HUES48 (cell line): ENCODE data around the gene GABRB1.
"Not testable (repeated sequence)": the region's sequence is repeated elsewhere in the genome, so short reads cannot be mapped to it uniquely, and the experiment has no call there.

Experiments used
- H3K27ac ChIP-seq: one replicate; pipeline ENCODE4 v1.7.0; 2013; ENCODE audit warnings: low read depth, low read length, inconsistent platforms
- H3K27me3 ChIP-seq: 2 replicates; pipeline ENCODE4 v1.6.1; 2013; ENCODE audit warnings: mild to moderate bottlenecking, low read length; ENCODE audit not compliant: control insufficient read depth, insufficient read depth
- H3K36me3 ChIP-seq: 2 replicates; pipeline ENCODE4 v1.6.1; 2013; ENCODE audit warnings: low read length; ENCODE audit not compliant: control insufficient read depth, insufficient read depth
- H3K4me1 ChIP-seq: 2 replicates; pipeline ENCODE4 v1.6.1; 2013; ENCODE audit warnings: mild to moderate bottlenecking, low read length; ENCODE audit not compliant: control insufficient read depth, insufficient read depth
- H3K4me3 ChIP-seq: 2 replicates; pipeline ENCODE4 v1.5.1; 2013; ENCODE audit warnings: mild to moderate bottlenecking, low read depth, low read length
- H3K9ac ChIP-seq: 2 replicates; pipeline ENCODE4 v1.6.1; 2013; ENCODE audit warnings: mild to moderate bottlenecking, low read depth, low read length, moderate library complexity
- H3K9me3 ChIP-seq: 2 replicates; pipeline ENCODE4 v1.6.1; 2013; ENCODE audit warnings: low read length; ENCODE audit not compliant: control insufficient read depth, insufficient read depth

GABRB1 gene

DNA sequence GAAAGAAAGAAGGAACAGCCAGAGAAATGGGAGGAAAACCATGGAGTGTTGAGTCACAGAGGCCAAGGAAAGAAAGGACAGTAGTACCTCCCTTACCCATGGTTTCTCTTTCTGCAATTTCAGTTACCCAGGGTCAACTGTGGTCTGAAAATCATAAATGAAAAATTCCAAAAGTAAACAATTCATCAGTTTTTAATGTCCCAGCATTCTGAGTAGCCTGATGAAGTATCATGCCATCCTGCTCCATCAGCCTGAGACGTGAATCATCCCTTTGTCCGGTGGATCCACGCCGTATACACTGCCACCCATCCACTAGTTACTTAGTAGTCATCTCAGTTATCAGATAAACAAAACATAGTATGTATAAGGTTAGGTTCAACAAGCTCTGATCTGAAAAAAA lies 318.0 kb downstream of the GABRB1 start:
- H3K4me3 ChIP-seq, result no peak overlapping the region
- no peaks in the 10 kb centered on the region for H3K4me1 ChIP-seq
- no peaks in the 10 kb centered on the region for H3K9me3 ChIP-seq
- H3K27ac ChIP-seq, result no peak overlapping the region
- H3K27me3 ChIP-seq, result no peaks in the 10 kb centered on the region
- H3K9ac ChIP-seq, result no peak overlapping the region
- H3K36me3 ChIP-seq, result no peaks in the 10 kb centered on the region

DNA sequence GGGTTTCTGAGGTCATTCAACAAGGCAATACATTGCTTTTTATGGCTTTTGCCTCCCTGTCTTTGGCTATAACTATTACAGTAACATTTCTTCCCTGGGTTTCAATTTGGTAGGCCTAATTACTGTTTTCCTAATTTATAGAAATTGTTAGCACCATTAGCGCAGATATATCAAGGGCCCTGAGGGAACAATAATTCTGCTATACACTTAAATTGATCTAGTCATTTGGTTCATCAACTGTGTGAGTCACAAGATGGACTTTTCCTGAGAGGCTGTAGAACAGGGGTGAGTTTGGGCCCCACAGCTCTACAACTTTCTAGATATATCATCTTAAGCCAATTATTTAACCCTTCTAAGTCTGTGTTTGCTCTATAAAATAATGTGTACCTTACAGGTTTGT lies 324.2 kb downstream of the GABRB1 start:
- H3K4me3 ChIP-seq, result no peak overlapping the region
- no peaks in the 10 kb centered on the region for H3K9me3 ChIP-seq
- H3K4me1 ChIP-seq, result no peaks in the 10 kb centered on the region
- no peaks in the 10 kb centered on the region for H3K27me3 ChIP-seq
- H3K27ac ChIP-seq, result no peak overlapping the region
- H3K36me3 ChIP-seq, result no peaks in the 10 kb centered on the region
- H3K9ac ChIP-seq, result no peak overlapping the region

DNA sequence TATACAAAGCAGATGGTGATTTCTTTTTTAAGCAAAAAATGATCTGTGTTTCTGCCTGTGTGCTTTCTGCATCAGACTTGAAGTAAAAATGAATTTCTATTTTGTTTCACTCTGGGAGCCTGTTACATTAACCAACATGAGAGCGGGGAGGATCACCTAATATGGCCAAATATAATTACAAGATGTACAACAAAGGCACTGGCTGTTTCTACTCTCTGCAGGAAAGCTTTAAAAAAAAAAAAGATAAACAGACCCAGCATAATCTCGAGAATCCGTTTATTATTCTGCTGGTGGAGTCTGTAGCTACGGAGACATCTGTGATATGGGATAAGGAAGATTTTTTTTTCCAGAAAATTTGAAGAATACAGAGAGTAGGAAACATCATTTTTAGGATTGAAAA lies 328.5 kb downstream of the GABRB1 start:
- no peaks in the 10 kb centered on the region for H3K36me3 ChIP-seq
- no peaks in the 10 kb centered on the region for H3K9me3 ChIP-seq
- H3K9ac ChIP-seq, result no peak overlapping the region
- no peak overlapping the region for H3K4me3 ChIP-seq
- no peaks in the 10 kb centered on the region for H3K27me3 ChIP-seq
- no peak overlapping the region for H3K27ac ChIP-seq
- H3K4me1 ChIP-seq, result no peaks in the 10 kb centered on the region

DNA sequence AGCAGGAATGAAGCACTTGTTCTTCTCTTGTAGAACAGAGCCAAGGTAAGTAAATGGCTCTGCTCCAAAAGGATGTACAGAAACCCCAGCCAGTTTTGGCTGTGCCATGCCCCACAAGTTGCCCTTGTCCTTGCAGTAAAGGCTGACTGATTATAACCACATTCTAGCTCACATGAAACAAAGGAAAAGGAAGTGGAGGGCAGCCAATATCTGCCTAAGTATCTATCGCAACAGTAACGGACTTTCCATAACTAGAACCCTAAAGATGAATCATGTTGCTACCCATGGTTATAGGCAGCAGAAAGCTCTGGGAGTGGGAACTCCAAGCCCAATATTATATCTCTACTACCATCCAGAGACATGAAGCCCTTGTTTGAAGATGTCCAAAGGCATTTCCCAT lies 336.4 kb downstream of the GABRB1 start:
- H3K36me3 ChIP-seq, result no peaks in the 10 kb centered on the region
- no peak overlapping the region for H3K9ac ChIP-seq
- H3K4me1 ChIP-seq, result no peaks in the 10 kb centered on the region
- H3K9me3 ChIP-seq, result no peaks in the 10 kb centered on the region
- no peak overlapping the region for H3K4me3 ChIP-seq
- no peak overlapping the region for H3K27ac ChIP-seq
- H3K27me3 ChIP-seq, result no peaks in the 10 kb centered on the region

DNA sequence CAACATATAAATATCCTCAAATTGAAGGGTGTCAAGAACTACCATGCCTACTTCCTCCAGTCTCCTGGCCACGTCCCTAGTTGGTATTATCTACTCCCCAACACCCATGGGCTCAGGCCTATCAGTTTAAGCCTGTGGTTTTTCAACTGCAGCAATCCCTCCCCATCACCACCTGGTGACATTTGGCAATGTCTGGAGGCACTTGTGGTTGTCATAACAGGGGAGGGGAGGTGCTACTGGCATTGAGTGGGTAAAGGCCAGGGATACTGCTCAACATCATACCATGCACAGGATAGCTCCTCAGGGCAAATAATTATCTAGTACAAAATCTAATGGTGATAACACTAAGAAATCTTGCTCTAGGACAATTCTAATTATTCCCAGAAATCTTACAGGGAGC lies 336.8 kb downstream of the GABRB1 start:
- no peaks in the 10 kb centered on the region for H3K9me3 ChIP-seq
- H3K4me3 ChIP-seq, result no peak overlapping the region
- no peak overlapping the region for H3K9ac ChIP-seq
- H3K36me3 ChIP-seq, result no peaks in the 10 kb centered on the region
- H3K4me1 ChIP-seq, result no peaks in the 10 kb centered on the region
- no peaks in the 10 kb centered on the region for H3K27me3 ChIP-seq
- H3K27ac ChIP-seq, result no peak overlapping the region

DNA sequence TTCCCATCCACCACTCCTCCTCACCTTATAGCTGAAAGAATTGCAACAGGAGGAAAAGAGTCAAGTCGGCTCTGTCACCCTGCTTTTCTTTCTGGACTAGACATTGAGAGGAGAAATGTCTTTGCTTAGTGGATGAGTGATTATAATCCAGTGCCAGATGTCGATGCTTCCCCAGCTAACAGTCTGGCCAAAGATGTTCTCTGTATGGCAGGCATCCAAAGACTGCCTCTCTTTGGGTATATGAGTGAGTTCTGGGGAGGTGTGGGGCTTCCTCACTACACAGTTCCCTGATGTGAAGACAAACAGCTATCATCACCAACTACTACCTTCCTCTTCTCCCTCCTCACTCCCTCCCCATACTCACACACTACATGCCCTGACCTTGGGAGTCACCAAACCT lies 341.2 kb downstream of the GABRB1 start:
- Histone ChIP-seq H3K9ac (no peak overlapping the region), H3K27me3 (no peaks in the 10 kb centered on the region), H3K36me3 (no peaks in the 10 kb centered on the region), H3K27ac (no peak overlapping the region), H3K4me1 (no peaks in the 10 kb centered on the region), H3K4me3 (no peak overlapping the region), H3K9me3 (no peaks in the 10 kb centered on the region)

DNA sequence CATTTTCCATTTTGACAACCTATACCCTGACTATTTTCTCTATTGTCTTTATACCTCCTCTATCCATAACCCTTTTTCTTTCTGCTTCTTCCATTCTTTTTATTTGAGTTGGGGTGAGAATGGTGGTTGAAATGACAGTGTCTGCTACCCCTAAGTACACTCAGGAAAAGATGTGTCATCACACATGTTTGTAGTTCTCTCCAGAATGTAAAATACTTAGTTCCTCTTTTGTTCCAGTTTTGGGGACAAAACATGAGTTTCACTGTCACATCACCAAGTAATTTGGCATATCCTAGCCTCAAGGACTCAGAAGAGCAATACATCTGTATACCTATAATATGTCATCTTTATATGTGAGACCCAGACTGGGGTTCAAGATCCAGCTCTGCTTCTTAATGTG lies 341.8 kb downstream of the GABRB1 start:
- Histone ChIP-seq H3K9ac (no peak overlapping the region), H3K27ac (no peak overlapping the region), H3K27me3 (no peaks in the 10 kb centered on the region), H3K4me3 (no peak overlapping the region), H3K36me3 (no peaks in the 10 kb centered on the region), H3K9me3 (no peaks in the 10 kb centered on the region), H3K4me1 (no peaks in the 10 kb centered on the region)

DNA sequence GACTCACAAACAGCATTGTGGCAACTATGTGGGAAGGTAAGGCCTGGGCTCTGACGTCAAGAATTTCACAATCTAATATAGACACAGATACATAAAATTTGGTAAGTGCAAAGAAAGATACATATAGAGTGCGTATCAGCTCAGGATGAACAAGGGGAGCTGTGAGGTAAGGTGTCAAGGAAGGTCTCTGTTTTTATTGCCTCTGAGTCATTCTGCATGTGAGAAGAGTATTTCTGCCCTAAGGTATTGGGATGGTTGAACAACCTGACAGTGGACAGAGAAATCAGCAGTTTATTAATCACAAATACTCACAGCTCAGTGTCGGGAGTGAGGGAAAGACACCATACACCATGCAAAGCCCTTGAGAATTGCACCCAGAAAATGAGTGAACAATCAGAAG lies 342.3 kb downstream of the GABRB1 start:
- Histone ChIP-seq H3K4me3 (no peak overlapping the region), H3K9ac (no peak overlapping the region), H3K27me3 (no peaks in the 10 kb centered on the region), H3K36me3 (no peaks in the 10 kb centered on the region), H3K4me1 (no peaks in the 10 kb centered on the region), H3K27ac (no peak overlapping the region), H3K9me3 (no peaks in the 10 kb centered on the region)

DNA sequence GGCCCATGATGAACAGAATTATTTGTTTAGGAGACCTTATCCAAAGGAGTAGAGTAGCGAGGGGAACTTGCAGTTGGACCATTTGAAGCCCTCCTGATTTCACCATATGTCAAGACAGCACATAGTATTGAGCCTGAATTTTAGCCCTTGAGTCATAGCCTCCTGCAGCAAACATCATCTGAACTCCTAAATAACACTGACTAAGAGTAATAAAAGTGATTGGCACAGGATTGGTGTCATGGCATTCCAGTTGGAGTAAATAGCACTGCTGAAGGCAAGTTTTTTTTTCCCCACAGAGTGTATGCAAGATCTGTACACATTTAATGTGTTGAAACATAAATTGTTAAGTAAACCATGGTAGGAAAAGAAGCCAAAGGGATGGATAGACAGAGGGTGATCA lies 343.1 kb downstream of the GABRB1 start:
- no peaks in the 10 kb centered on the region for H3K27me3 ChIP-seq
- H3K4me3 ChIP-seq, result no peak overlapping the region

DNA sequence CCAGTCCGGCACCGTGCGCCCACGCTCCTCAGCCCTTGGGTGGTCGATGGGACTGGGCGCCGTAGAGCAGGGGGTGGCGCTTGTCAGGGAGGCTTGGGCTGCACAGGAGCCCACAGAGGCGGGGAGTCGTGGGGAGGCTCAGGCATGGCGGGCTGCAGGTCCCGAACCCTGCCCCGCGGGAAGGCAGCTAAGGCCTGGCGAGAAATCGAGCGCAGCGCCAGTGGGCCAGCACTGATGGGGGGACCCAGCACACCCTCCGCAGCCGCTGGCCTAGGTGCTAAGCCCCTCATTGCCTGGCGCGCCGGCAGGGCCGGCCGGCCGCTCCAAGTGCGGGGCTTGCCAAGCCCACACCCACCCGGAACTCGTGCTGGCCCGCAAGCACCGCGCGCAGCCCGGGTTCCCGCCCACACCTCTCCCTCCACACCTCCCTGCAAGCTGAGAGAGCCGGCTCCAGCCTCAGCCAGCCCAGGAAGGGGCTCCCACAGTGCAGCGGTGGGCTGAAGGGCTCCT lies 346.7 kb downstream of the GABRB1 start:
- H3K9ac ChIP-seq, H3K27me3 ChIP-seq, H3K4me3 ChIP-seq, H3K4me1 ChIP-seq, H3K9me3 ChIP-seq, H3K27ac ChIP-seq, H3K36me3 ChIP-seq: not testable (repeated sequence)

More for the DNA sequence above, 343.1 kb downstream of the GABRB1 start:
- H3K9me3 ChIP-seq, result no peaks in the 10 kb centered on the region
- H3K36me3 ChIP-seq, result no peaks in the 10 kb centered on the region
- H3K4me1 ChIP-seq, result no peaks in the 10 kb centered on the region
- H3K27ac ChIP-seq, result no peak overlapping the region
- H3K9ac ChIP-seq, result no peak overlapping the region

DNA sequence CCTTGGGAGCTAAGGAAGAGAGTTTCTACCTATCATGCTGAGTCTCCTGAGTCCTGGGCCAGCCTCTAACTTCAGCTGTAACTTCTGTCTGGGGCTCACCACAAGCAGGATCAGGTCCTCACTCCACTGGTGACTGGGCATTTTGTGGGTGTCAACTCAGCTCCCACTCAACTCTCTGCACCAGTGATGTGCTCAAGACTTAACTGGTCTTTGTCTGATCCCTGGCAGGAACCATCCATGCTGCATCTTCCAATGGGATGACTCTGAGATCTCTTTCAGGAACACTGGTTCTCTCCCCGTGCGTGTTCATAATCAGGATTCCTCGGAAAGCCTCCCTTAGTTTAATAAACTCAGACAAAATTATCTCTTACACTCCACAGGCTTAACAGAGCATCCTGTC lies 349.8 kb downstream of the GABRB1 start:
- Histone ChIP-seq H3K4me3 (no peak overlapping the region), H3K27ac (no peak overlapping the region), H3K4me1 (no peaks in the 10 kb centered on the region), H3K27me3 (no peaks in the 10 kb centered on the region), H3K36me3 (no peaks in the 10 kb centered on the region), H3K9me3 (no peaks in the 10 kb centered on the region), H3K9ac (no peak overlapping the region)

DNA sequence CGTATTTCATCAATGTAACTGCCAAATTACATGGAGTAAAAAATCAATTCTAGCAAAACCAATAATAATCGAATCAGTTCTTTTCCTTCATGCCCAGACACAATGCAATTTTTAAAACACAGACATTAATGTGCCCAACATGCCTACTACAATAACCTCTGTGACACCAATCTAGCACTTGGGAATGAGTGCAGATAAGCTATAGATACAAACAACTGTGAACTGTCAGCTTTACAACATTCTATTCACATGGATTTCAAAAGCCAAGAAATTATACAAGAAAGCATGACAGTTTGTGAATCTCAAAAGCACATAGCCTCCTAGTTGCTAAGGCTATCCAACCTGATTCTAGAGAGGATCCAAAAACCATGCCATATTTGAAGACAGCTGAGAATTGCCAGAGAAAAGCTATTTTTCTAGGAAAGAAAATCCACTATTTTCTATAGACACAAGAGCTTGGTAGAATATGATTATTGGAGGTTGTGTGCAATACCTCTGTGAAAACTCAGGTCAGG lies 351.5 kb downstream of the GABRB1 start:
- no peak overlapping the region for H3K27ac ChIP-seq

More for the DNA sequence above, 351.5 kb downstream of the GABRB1 start:
- H3K27me3 ChIP-seq, result no peaks in the 10 kb centered on the region
- H3K4me3 ChIP-seq, result no peak overlapping the region
- H3K36me3 ChIP-seq, result no peaks in the 10 kb centered on the region
- H3K4me1 ChIP-seq, result no peaks in the 10 kb centered on the region
- H3K9me3 ChIP-seq, result no peaks in the 10 kb centered on the region
- H3K9ac ChIP-seq, result no peak overlapping the region
